ENCODE data around the gene SCAF11.

Gene SCAF11

DNA sequence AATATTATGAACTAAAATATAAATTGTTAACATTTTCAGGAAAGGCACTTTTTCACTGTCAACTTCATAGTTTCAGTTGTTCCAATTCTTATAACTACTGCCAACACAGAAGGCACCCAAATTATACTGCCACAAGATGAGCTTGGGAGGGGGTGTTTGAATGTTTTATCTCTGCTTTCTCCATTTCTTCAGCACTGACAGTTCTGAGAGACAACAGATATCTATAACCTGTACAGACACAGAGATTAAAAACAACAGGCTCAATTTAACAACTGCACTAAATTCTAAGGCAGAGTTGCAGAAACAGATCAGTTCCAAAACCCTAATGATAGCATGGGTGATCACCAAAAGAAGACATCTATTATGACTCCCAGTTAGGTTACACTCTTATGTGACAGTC, 12.8 kb downstream of the SCAF11 start:
- DNase-seq = no peak

DNA sequence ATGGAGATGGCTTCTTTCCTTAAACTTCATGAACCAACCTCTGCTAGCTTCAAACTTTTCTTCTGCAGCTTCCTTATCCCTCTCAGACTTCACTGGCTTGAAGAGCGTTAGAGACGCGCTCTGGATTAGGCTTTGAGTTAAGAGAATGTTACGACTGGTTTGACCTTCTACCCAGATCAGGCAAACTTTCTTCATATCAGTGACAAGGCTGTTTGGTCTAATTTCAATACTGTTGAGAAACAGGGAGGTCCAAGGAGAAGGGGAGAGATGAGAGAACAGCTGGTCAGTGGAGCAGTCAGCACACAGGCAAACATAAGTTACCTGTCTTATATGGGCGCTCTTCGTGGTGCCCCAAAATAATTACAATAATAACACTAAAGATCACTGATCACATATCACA, 14.9 kb downstream of the SCAF11 start:
- no peak for DNase-seq

DNA sequence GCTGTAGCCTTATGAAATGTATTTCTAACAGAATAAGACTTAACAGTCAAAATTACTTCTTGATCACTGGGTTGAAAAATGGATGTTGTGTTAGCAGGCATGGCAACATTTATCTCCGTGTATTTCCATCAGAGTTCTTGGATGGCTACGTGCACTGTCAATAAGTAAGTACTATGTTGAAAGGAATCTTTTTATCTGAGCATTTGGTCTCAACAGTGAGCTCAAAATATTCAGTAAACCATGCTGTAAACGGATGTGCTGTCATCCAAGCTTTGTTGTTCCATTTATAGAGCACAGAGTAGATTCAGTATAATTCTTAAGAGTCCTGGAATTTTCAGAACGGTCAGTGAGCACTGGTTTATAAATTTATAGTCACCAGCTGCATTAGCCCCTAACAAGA, 15.5 kb downstream of the SCAF11 start:
- DNase-seq = no peak

DNA sequence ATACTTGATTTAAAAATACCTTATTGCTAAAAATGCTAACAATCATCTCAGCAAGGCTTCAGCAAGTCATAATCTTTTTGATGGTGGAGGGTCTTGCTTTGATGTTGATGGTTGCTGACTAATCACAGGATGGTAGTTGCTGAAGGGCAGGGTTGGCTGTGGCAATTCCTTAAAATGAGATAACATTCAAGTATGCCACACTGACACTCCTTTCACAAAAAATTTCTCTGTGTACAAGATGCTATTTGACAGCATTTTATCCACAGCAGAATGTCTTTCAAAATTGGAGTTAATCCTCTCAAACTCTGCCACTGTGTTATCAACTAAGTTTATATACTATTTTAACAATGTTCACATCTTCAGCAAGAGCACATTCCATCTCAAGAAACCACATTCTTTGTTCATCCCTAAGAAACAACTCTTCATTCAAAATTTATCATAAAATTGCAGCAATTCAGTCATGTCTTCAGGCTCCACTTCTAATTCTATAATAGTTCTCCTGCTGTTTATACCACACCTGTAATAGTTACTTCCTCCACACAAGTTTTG, 16.1 kb downstream of the SCAF11 start:
- no peak for DNase-seq

DNA sequence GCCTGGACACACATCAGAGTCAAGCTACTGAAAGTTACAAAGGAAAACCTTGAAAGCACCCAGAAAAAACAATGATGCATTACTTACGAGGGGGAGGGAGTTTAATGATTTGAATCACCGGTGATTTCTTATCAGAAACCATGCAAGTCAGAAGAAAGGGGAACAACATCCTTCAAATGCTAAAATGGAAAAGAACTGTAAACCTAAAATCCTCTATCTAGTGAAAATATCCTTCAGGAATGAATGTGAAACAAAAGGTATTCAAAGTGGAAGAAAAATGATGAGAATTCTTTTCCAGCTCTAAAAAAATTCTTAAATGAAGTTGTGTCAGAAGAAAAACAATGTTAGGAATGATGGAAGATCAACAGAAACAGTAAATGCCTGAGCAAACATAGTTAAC, 16.8 kb downstream of the SCAF11 start:
- no peak for DNase-seq

- DNase-seq = no peak
These were observed 20.0 kb downstream of the SCAF11 start for GRCh38 chr12:45970391-45970790.

DNA sequence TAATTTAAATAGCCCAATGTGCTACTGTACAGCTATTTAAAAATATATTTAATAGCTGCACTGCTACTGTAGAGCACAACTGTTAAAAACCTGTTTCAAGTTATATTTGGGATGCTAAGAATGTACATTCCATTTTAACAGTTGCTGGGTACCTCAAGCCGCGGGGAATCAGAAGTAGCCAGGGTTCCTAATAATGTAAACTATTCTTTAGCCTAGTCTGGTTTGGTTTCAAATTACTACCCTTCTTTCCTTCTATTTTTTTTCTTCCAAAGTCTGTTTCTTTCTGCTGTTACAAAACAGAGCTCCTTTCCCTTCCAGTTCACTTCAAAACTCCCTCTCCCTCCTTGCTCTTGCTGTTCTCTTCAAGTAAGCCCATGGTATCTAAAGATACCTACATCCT, 21.3 kb downstream of the SCAF11 start:
- no peak for DNase-seq

GRCh38 chr12:45966486-45966885, 23.9 kb downstream of the SCAF11 start:
- DNase-seq = no peak

DNA sequence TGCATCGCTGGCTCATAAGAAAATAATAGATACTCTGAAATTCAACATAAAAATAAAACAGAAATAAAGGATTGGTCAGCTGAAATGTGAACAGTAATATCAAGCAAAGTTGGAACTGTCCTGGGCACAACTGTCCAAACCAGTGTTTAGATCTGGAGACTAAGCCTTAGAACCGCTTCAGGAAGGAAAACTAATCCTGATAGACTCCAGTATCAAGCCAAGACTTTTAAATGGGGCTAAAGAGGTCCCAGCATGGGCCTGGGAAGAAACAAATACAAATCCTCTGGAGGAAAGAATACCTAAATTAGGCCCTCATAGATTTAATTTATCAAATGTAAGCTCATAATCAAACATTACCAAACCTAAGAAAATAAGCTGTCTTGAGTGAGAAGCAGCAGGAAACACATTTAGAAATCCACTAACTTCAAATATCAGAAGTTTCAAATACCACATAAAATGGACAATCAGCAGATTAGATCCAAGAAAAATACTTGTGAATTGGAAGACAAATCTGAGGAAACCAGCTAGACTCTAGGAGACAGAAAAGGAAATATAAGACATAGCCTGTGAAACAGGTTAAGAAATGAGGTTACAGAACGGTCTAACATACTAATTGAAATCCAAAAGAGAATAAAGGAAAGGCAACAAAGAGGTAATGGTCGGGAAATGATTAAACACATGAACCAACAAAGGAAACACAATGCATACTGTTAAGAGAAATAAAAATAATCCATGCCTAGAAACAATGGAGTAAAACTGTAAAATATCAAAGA, 27.6 kb downstream of the SCAF11 start:
- no peak for DNase-seq

DNA sequence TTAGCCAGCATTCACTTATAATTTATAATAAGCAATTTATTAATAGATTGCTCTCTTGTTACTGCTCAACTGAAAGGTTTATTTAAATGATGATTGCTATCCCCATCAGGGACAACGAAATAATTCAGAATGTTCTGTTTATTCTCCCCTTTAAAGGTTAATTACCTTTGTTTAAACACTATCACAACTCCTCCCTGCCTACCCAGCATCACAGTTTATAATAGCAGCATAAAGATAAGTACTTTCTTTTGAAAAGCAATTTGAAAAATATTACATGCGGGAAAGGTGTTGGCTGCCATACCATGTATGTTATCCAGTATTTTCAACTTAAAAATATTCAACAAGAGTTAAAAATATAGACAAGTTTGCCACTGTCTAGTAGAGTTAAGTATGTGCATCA, 30.6 kb downstream of the SCAF11 start:
- DNase-seq = no peak

DNA sequence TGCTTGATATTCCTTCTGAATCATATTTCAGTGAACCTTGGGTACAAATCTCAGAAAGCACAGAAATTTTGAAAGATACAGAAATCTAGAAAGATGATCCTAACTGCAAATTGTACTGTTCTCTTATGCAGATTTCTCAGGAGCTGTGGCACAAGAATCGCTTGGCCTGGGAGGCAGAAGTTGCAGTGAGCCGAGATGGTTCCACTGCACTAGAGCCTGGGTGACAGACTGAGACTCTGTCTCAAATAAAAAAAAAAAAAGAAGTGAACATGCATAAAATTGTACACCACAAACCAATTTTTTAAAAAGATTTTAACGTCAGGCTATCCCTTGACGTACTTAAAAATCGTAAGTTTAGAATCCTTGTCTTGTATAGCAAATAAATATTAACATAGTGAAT, 31.3 kb downstream of the SCAF11 start:
- no peak for DNase-seq

DNA sequence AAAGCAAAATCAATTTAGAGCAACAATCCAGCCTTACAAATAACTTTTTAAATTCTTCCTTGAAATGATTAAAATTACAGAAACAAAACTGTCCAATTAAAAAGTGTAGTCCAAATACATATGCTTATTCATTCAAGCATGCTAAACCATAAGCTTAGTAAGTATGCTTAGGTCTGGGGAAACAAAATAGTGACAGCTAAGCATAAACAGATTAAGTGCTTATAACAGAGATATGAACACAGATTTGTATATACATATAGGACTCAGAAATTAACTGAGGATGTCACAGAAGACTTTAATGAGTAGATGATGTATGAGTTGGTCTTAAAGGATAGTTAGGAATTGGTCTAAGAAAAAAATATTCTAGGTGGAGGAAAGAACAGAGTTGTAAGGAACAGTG, 41.8 kb downstream of the SCAF11 start:
- DNase-seq = no peak

DNA sequence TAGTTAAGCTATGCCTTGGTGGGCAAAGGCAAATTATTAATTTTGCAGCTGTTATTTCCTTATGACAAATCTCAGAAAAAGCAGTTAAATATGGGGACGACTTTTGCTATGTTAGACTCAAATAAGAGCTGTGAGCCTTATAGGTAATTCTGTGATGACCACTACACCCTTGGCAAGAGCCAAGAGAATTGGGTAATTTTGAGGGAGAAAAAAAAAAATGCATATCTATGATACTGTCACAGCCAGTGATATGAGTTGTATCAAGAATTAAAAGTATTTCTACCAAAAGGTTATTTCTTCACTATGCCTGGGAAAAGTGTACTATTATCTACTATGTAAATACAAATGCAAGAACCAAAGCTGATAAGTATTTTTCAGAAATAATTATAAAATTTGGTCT, 43.9 kb downstream of the SCAF11 start:
- DNase-seq = no peak

- DNase-seq = no peak
These were observed 45.6 kb downstream of the SCAF11 start for GRCh38 chr12:45944771-45945170.

DNA sequence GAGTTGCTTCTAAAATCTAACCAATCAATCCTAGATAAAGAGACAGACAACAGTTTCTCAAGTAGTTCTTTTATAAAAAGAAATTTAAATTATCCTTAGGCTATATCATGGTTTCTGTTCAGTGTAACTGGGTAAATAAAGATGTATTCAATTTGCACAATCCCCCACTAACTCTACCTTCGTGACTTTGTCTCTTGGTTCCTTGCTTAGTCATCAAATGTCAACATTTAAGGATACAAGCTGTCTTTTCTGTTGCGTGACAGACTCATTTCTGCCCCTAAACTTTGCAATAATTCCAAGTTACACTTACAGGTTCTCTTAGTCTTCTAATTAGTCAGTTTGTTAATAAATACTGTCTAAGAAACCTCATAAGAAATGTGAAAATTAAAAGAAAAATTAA, 50.6 kb downstream of the SCAF11 start:
- DNase-seq = no peak

GRCh38 chr12:45938566-45938965, 51.8 kb downstream of the SCAF11 start:
- no peak for DNase-seq

GRCh38 chr12:45934956-45935355, 55.4 kb downstream of the SCAF11 start:
- DNase-seq = no peak

DNA sequence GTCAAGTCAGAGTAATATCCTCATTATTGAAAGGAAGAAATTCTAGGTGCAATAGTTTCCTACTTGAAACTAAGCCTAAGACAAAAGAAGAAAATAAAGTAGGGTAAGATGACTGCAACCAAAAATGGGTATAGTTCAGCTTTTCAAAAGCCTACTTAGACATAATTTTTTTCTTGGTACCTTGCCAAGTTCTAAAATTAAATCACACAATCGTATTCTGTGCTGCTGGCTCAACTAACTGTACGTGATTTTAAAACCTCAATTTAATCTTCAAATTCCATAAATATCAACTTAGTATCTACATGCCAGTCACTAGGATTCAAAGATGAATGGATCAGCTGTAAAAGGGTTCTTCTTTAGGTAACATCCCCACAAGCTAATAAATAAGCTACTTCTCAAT, 56.9 kb downstream of the SCAF11 start:
- DNase-seq = no peak

- no peak for DNase-seq
These were observed 60.0 kb downstream of the SCAF11 start for GRCh38 chr12:45930369-45930768.

DNA sequence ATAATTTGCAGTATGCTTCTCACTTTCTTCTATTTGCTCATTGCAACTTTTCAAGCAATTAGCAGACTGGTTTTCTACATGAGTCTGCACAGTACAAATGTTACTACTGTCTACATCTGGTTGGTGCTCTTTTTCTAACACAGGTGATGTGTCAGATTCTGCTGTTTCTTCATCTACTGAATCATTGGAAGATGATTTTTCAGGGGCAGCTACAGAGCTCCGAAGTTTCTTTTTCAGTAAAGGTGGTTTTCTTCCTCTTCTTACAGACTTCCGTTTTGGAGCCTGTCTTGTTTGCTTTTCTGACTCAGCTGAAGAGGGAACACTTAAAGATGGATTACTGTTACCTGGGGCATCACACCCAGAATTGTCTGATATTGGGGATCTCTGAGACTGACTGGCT, 62.1 kb downstream of the SCAF11 start:
- no peak for DNase-seq

DNA sequence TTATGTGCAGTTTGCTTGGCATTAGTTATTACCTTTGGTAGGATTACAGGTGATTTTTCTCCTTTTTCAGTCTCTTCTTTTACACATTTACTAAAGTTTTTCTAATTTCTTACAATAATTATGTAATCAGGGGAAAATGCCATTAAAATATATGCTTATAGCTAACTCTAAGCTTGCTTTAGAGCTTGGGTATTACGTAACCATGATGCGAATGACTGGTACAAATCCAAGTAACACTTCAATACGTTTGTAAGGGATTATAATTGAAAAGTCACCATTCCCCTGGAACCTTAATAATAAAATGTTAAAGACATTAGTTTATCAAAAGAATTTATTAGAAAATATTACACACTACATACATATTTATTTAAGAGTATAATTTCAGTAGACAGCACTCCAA, 71.6 kb downstream of the SCAF11 start:
- DNase-seq = no peak

DNA sequence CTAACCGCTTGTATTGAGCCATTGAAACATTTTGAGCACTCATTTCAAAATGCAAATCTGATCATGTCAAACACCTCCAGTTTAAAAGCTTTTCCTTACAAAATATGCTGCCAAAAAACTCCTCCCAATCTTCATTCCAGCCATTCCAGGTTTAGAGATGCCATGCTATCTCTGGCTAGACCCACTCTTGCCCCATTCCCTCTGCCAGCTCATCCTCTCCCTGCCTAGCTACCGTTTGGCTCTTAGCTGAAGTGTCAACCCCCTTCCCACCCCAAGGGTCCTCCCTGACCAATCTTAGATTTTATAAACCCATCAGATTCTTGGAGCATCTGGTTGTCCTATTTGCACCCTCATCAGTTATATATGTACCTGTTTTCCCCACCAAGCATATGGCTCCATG, 75.0 kb downstream of the SCAF11 start:
- DNase-seq = no peak

DNA sequence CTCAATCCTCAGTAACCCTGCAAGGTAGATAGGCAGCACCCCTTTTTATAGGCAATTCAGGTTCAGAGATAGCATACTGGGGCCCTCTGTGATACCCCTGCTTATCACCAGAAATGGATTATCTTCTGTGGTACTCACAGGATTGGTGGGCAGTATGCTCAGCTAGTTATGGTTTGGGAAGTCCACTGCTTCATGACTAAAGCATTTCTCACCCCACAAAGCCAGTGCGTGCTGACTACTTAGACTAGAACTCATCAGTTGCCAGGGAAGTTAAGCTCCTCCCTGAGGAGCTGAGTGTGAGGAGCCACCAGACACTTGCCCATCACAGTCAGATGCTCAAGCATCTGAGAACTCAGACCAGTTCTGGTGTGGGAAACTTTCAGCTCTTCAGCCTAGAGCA, 76.3 kb downstream of the SCAF11 start:
- DNase-seq = no peak

- DNase-seq = no peak
These were observed 76.7 kb downstream of the SCAF11 start for GRCh38 chr12:45913631-45914030.

DNA sequence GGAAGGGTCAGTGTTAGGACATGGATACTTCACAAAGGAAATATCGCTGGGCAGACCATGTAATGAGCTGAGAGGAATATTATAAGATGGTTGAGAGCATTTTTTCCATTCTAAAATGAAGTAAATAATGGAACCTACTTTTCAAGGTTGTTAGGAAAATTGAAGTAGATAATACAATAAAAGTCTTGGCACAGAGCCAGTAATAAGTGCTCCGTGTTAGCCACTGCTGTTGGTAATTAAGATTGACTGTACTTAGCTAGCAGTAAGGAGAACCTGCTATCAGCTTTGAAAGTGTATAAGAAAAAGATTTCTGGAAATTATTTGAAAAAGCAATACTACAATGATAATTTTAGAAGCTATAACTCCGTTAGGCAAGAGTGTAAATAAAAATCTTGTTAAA, 77.6 kb downstream of the SCAF11 start:
- DNase-seq = no peak
